Keratinocyte (primary cell): ENCODE measurements around the gene SZT2. TPM values are rescaled to one million over a fixed set of nuclear protein-coding genes. Genes with fewer than 3 reads are reported as not detected.

Source experiments
- DNase-seq: peaks from one replicate; pipeline ENCODE4 v3.0.0-alpha.2; 2011; ENCODE audit warnings: low read depth, missing footprints, low spot score
- FAIRE-seq: peaks from 2 replicates; lab custom pipeline; 2011; peaks lifted over from hg19 to GRCh38; lab: Jason Lieb, UNC
- H2AFZ ChIP-seq: 2 replicates; pipeline ENCODE4 v1.6.0; 2012; ENCODE audit warnings: low read length, control low read depth, inconsistent platforms; ENCODE audit not compliant: control insufficient read depth
- H3K27ac ChIP-seq: 2 replicates; pipeline ENCODE4 v1.5.1; 2011; ENCODE audit warnings: low read length; ENCODE audit not compliant: control insufficient read depth, insufficient read depth
- H3K27me3 ChIP-seq: 3 replicates; pipeline ENCODE4 v1.6.0; 2011; ENCODE audit warnings: low read length; ENCODE audit not compliant: control insufficient read depth, insufficient read depth; ENCODE audit errors: extremely low read depth
- H3K36me3 ChIP-seq, 2 experiments: 2 replicates in 1 of 2; 3 replicates in 1 of 2; pipeline ENCODE4 v1.5.1; 2011; ENCODE audit warnings: low read length in 2 of 2, mild to moderate bottlenecking in 1 of 2; ENCODE audit not compliant: control insufficient read depth in 2 of 2, insufficient read depth in 2 of 2; ENCODE audit errors: extremely low read depth in 1 of 2
- H3K4me1 ChIP-seq: 3 replicates; pipeline ENCODE4 v1.5.1; 2011; ENCODE audit warnings: low read length; ENCODE audit not compliant: control insufficient read depth, insufficient read depth; ENCODE audit errors: extremely low read depth
- H3K4me2 ChIP-seq: 3 replicates; pipeline ENCODE4 v1.6.0; 2011; ENCODE audit warnings: low read depth, low read length; ENCODE audit not compliant: control insufficient read depth, insufficient read depth; ENCODE audit errors: extremely low read depth
- H3K4me3 ChIP-seq, 3 experiments: fragments of 200-600 bp in 1 of 3; sonication (generic) in 1 of 3; 2 replicates in 2 of 3; 3 replicates in 1 of 3; pipeline ENCODE4 v1.5.1; 2011 to 2016; ENCODE audit warnings: low read length in 3 of 3, mild to moderate bottlenecking in 3 of 3, control low read depth in 2 of 3, inconsistent platforms in 1 of 3, low read depth in 1 of 3, mixed read lengths in 1 of 3, mixed run types in 1 of 3, moderate library complexity in 1 of 3; ENCODE audit not compliant: control insufficient read depth in 2 of 3, insufficient read depth in 2 of 3; ENCODE audit errors: extremely low read depth in 1 of 3
- H3K79me2 ChIP-seq: 2 replicates; pipeline ENCODE4 v1.6.0; 2012; ENCODE audit warnings: low read length; ENCODE audit not compliant: control insufficient read depth, insufficient read depth
- H3K9ac ChIP-seq: 3 replicates; pipeline ENCODE4 v1.6.0; 2011; ENCODE audit warnings: low read length; ENCODE audit not compliant: control insufficient read depth, insufficient read depth; ENCODE audit errors: extremely low read depth
- H3K9me1 ChIP-seq: 3 replicates; pipeline ENCODE4 v1.6.0; 2011; ENCODE audit warnings: low read length; ENCODE audit not compliant: control insufficient read depth, insufficient read depth; ENCODE audit errors: extremely low read depth
- H3K9me3 ChIP-seq: 2 replicates; pipeline ENCODE4 v1.5.1; 2012; ENCODE audit warnings: low read depth, low read length; ENCODE audit not compliant: control insufficient read depth
- H4K20me1 ChIP-seq: 3 replicates; pipeline ENCODE4 v1.6.0; 2011; ENCODE audit warnings: low read length; ENCODE audit not compliant: control insufficient read depth, insufficient read depth; ENCODE audit errors: extremely low read depth
- CTCF ChIP-seq, 3 experiments: IDR thresholded peaks in 1 of 3; conservative IDR thresholded peaks in 1 of 3; optimal IDR thresholded peaks in 1 of 3; 2 replicates in 2 of 3; 3 replicates in 1 of 3; pipeline versions ENCODE3 to v1.5.1; 2011; ENCODE audit warnings: low read length in 3 of 3, mild to moderate bottlenecking in 3 of 3, moderate library complexity in 2 of 3, control low read depth in 1 of 3, inconsistent platforms in 1 of 3; ENCODE audit not compliant: insufficient read depth in 2 of 3; ENCODE audit errors: extremely low read depth in 1 of 3
- EZH2 ChIP-seq: IDR thresholded peaks from one replicate; pipeline ENCODE4 v1.6.1; 2012; ENCODE audit warnings: inconsistent platforms, mild to moderate bottlenecking, low read length, moderate library complexity
- dilution Hi-C: fragments of 300-500 bp; cut with MboI; formaldehyde crosslinking; loops from one replicate; pipeline ENCODE4 v1.7.0; 2020; ENCODE audit warnings: low sequenced_read_pairs; ENCODE audit not compliant: extremely low pct_ligation_motif_present
- polyA plus RNA-seq, 5 experiments: library from polyadenylated mRNA; depleted of rRNA in 3 of 5; stranded (reverse) in 3 of 5; stranded (forward) in 1 of 5; unstranded in 1 of 5; fragments of >200 nt; gene quantifications; 1 replicate in 1 of 5; 2 replicates in 3 of 5; 3 replicates in 1 of 5; pipeline versions ENCODE4 v1.2.1 to v1.2.3, GENCODE V29; 2011 to 2012; ENCODE audit warnings: missing spikeins in 2 of 5, low read depth in 1 of 5, low replicate concordance in 1 of 5

Gene SZT2
- polyA plus RNA-seq, 1 donor (not counting 4 experiments of a cell fraction or from before 2014, with no cell fraction given) = 6.1 TPM

- no peaks in the 10 kb centered on the region for H3K9me1 ChIP-seq
- dilution Hi-C loops = no loop called here
- no peak overlapping the region for H3K4me3 ChIP-seq
- H3K36me3 ChIP-seq = peaks cover 20 to 39% of the 10 kb centered on the region in 2 experiments
- H3K4me2 ChIP-seq = no peak overlapping the region
- no peak for TF ChIP-seq CTCF (optimal IDR thresholded peaks at IDR 0.05 in 1 of 3, IDR thresholded peaks at IDR 0.05 in 1 of 3, conservative IDR thresholded peaks at IDR 0.05 in 1 of 3; ENCODE audit: extremely low read depth in 1 of 3, insufficient read depth in 2 of 3, low read length in 3 of 3)
- TF ChIP-seq EZH2 = no peak
- H3K9ac ChIP-seq = no peak overlapping the region
- no peak overlapping the region for H3K27ac ChIP-seq
- H3K27me3 ChIP-seq = no peaks in the 10 kb centered on the region
- no peak overlapping the region for H2AFZ ChIP-seq
- DNase-seq (no peak), FAIRE-seq (no peak)
- H3K79me2 ChIP-seq = peaks cover 83% of the 10 kb centered on the region
- H4K20me1 ChIP-seq = peaks cover 3% of the 10 kb centered on the region
- H3K9me3 ChIP-seq = no peaks in the 10 kb centered on the region
- H3K4me1 ChIP-seq = peaks cover 46% of the 10 kb centered on the region
Measured at GRCh38 chr1:43363935-43364525, 25.7 kb upstream of the SZT2 start.

- no peak for DNase-seq
- no peak for FAIRE-seq
- Histone ChIP-seq H3K36me3 (peaks cover 20 to 36% of the 10 kb centered on the region in 2 experiments), H2AFZ (no peak overlapping the region), H3K4me1 (peaks cover 45% of the 10 kb centered on the region), H4K20me1 (peaks cover 3% of the 10 kb centered on the region), H3K4me2 (peak overlapping the region; percentile 99), H3K4me3 (peak overlapping the region; percentile 67 to 92 (median 79)), H3K27ac (peak overlapping the region; percentile 11), H3K27me3 (no peaks in the 10 kb centered on the region), H3K79me2 (peaks cover 68% of the 10 kb centered on the region), H3K9me1 (no peaks in the 10 kb centered on the region), H3K9ac (peak overlapping the region; percentile 82), H3K9me3 (no peaks in the 10 kb centered on the region)
- dilution Hi-C loops = no loop called here
- no peak for TF ChIP-seq EZH2
- no peak for TF ChIP-seq CTCF (optimal IDR thresholded peaks at IDR 0.05 in 1 of 3, IDR thresholded peaks at IDR 0.05 in 1 of 3, conservative IDR thresholded peaks at IDR 0.05 in 1 of 3; ENCODE audit: extremely low read depth in 1 of 3, insufficient read depth in 2 of 3, low read length in 3 of 3)
Measured at GRCh38 chr1:43365678-43366077, 24.0 kb upstream of the SZT2 start.
